Ramos (cell line): Measurements from ENCODE around the gene KRTAP12-1.
"Not testable (repeated sequence)": the region's sequence is repeated elsewhere in the genome, so short reads cannot be mapped to it uniquely, and the experiment has no call there.

Experiments
- in situ Hi-C: fragments of 300-500 bp; cut with MboI; formaldehyde crosslinking; loops from one replicate; pipeline ENCODE4 v1.14.3; 2022; ENCODE audit warnings: low sequenced_read_pairs; ENCODE audit not compliant: unreplicated experiment

Gene KRTAP12-1

GRCh38 chr21:44700101-44701022 is 18.4 kb upstream of the KRTAP12-1 start:
- in situ Hi-C loops: no loop called here

GRCh38 chr21:44699502-44700001 is 17.6 kb upstream of the KRTAP12-1 start:
- in situ Hi-C loops: no loop called here

GRCh38 chr21:44697811-44698734 is 16.1 kb upstream of the KRTAP12-1 start:
- in situ Hi-C loops: no loop called here

GRCh38 chr21:44697172-44697810 is 15.3 kb upstream of the KRTAP12-1 start, which contains the start of gene KRTAP10-12:
KRTAP10-12 (plus strand) TSS chr21:44697172; CDS start chr21:44697202, 30 bp downstream.
- in situ Hi-C loops: not testable (repeated sequence)

- in situ Hi-C loops: no loop called here
Observed at GRCh38 chr21:44696572-44696971, 14.6 kb upstream of the KRTAP12-1 start.

- in situ Hi-C loops: no loop called here
Observed at GRCh38 chr21:44695641-44696040, 13.7 kb upstream of the KRTAP12-1 start.

- in situ Hi-C loops: no loop called here
Observed at GRCh38 chr21:44695184-44695583, 13.2 kb upstream of the KRTAP12-1 start.

GRCh38 chr21:44694776-44695175 is 12.8 kb upstream of the KRTAP12-1 start:
- in situ Hi-C loops: no loop called here

GRCh38 chr21:44692798-44693512 is 11.0 kb upstream of the KRTAP12-1 start:
- in situ Hi-C loops: no loop called here

- in situ Hi-C loops: no loop called here
Observed at GRCh38 chr21:44691686-44692085, 9.7 kb upstream of the KRTAP12-1 start.

GRCh38 chr21:44689740-44690139 is 7.8 kb upstream of the KRTAP12-1 start:
- in situ Hi-C loops: not testable (repeated sequence)

- in situ Hi-C loops: no loop called here
Observed at GRCh38 chr21:44687671-44688070, 5.7 kb upstream of the KRTAP12-1 start.

GRCh38 chr21:44686843-44687561 is 5.0 kb upstream of the KRTAP12-1 start:
- in situ Hi-C loops: no loop called here

GRCh38 chr21:44686000-44686781 is 4.2 kb upstream of the KRTAP12-1 start:
- in situ Hi-C loops: no loop called here

- in situ Hi-C loops: not testable (repeated sequence)
Observed at GRCh38 chr21:44685050-44685449, 3.1 kb upstream of the KRTAP12-1 start.

- in situ Hi-C loops: no loop called here
Observed at GRCh38 chr21:44684483-44684882, 2.5 kb upstream of the KRTAP12-1 start.

GRCh38 chr21:44684077-44684476 is 2.1 kb upstream of the KRTAP12-1 start:
- in situ Hi-C loops: no loop called here

- in situ Hi-C loops: no loop called here
Observed at GRCh38 chr21:44682580-44683151, 703 bp upstream of the KRTAP12-1 start.
